GM12864 (cell line): ENCODE measurements around the gene ZDHHC6.
A peak's percentile ranks its signal among the peaks of the same experiment; 100 is the strongest.

ENCODE experiments used
- DNase-seq: peaks from one replicate; pipeline ENCODE4 v3.0.0-alpha.2; 2011; ENCODE audit warnings: low read depth
- H3K4me3 ChIP-seq: 2 replicates; pipeline ENCODE4 v1.5.1; 2011; ENCODE audit warnings: mild to moderate bottlenecking, low read depth, low read length, control low read depth
- CTCF ChIP-seq: IDR thresholded peaks from 2 replicates; pipeline ENCODE4 v1.5.1; 2011; ENCODE audit warnings: low read depth, mild to moderate bottlenecking, moderate library complexity, low read length, control low read depth, inconsistent platforms; ENCODE audit errors: missing control alignments

Gene ZDHHC6

GRCh38 chr10:112446055-112446854 lies 459 bp downstream of the ZDHHC6 start:
- DNase-seq: no peak
- no peak for TF ChIP-seq CTCF

GRCh38 chr10:112442063-112442462 lies 4.7 kb downstream of the ZDHHC6 start:
- DNase-seq: no peak
- no peak overlapping the region for H3K4me3 ChIP-seq
- TF ChIP-seq CTCF: no peak

More at GRCh38 chr10:112446055-112446854, 459 bp downstream of the ZDHHC6 start:
- H3K4me3 ChIP-seq: peak overlapping the region; percentile 95

GRCh38 chr10:112441520-112441919 lies 5.2 kb downstream of the ZDHHC6 start:
- no peak overlapping the region for H3K4me3 ChIP-seq
- no peak for TF ChIP-seq CTCF
- no peak for DNase-seq

GRCh38 chr10:112438356-112438755 lies 8.4 kb downstream of the ZDHHC6 start:
- no peak overlapping the region for H3K4me3 ChIP-seq
- TF ChIP-seq CTCF: no peak
- DNase-seq: no peak

- DNase-seq: no peak
- TF ChIP-seq CTCF: peak; percentile 11
- H3K4me3 ChIP-seq: no peak overlapping the region
Observed at GRCh38 chr10:112434988-112435619, 11.6 kb downstream of the ZDHHC6 start.

GRCh38 chr10:112433136-112433535 lies 13.6 kb downstream of the ZDHHC6 start:
- no peak for TF ChIP-seq CTCF
- no peak for DNase-seq

More at GRCh38 chr10:112433136-112433535, 13.6 kb downstream of the ZDHHC6 start:
- H3K4me3 ChIP-seq: no peak overlapping the region
